ENCODE measurements around the gene LEMD2.

DNA sequence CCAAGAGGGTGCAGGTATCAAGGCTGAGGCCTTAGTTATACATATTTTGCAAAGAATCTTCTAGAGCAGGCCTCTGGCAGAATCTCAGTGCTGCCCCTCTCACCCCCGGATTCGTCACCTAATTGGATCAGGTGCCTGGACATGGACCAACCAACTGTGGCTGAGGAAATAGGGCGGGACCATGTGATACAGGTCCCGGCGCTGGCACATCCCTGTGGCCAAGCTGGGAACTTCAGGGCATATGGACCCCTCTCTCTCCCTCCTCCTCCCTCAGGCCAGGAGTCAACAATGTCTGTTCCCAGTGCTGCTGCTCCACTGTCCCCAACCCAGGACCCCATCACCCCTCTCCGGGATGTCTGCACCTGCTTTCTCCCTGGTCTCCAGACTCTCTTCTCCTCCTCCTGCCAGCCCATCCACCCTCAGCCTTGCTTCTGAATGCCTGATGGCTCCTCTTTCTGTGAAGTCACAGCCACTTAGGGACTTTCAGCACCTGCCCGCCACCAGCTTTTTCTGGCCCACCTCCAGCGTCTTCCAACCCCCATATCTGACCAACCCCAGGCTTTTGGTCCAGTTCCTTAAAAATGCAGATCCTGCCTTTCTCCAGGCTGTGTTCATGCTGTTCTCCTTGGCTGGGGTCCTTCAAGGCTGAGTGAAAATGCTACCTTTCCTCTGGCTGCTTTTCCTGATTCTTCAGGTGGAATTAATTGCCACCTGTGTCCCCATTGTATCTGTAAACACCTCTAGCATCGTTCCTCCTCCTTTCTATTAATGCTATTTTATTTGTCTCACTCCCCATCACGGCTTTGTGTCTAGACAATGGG lies 33.9 kb upstream of the LEMD2 start:
- TF ChIP-seq CTCF (IDR thresholded peaks at IDR 0.05): no peak
- no peak for TF ChIP-seq POLR2A (IDR thresholded peaks at IDR 0.05)
